ENCODE data around the gene DENND1B. TPM values are rescaled to one million over a fixed set of nuclear protein-coding genes. Genes with fewer than 3 reads are reported as not detected.
"Not testable (repeated sequence)": the region's sequence is repeated elsewhere in the genome, so short reads cannot be mapped to it uniquely, and the experiment has no call there.

Gene DENND1B
- total and polyA plus RNA-seq, 9 donors, result 3.1 to 8.9 (median 4.7) TPM

DNA sequence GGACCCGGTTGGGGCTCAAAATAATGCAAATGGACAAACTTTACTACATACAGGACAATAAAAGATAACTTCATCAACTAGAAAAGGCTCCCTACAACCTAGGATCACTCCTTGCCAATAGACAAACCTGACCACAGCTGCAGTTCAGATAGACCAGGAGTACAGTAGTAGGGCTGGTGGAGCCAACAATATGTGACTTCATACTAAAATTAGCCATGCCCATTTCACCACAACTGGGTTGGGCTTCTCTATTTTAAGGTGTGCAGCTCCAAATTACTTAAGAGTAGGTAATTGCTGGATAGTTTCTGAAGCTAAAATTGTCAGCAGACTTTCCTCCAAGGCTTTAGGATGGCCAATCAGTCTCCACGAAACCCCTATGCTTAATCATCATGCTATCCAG lies 3.9 kb downstream of the DENND1B start:
- WGBS (ENCODE audit: insufficient coverage), result no CpG with 5 or more reads among the region's 2 CpGs
- H3K9me3 ChIP-seq (replicated peaks; ENCODE audit: control insufficient read depth, low read depth, low read length), result no peaks in the 10 kb centered on the region

DNA sequence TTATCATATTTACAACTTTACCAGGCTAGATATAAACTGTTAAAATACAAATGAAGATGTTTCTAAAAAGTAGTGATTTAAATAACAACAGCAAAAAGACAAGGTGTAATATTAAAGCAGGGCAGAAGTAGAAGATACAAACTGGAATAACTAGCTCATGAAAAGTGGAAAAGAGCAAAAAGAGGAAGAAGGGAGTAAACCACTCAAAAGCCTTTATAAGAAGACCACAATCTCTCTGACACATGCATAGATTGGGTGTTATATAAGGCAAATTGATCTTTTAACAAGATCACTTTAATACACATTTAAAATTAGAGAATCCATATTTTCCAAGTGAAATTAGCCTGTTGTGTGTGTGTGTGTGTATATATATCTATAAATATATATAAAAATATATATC lies 5.0 kb downstream of the DENND1B start:
- Histone ChIP-seq H3K4me1 (ENCODE audit: control insufficient read depth, insufficient read depth, low read length) (no peaks in the 10 kb centered on the region), H3K27me3 (ENCODE audit: control insufficient read depth, insufficient read depth, low read length) (no peaks in the 10 kb centered on the region)
- no peak for DNase-seq

More for the DNA sequence above, 3.9 kb downstream of the DENND1B start:
- Histone ChIP-seq H3K4me3 (ENCODE audit: low read length) (no peak overlapping the region), H3K27ac (ENCODE audit: low read length) (no peak overlapping the region), H3K36me3 (ENCODE audit: control insufficient read depth, insufficient read depth, low read length) (no peaks in the 10 kb centered on the region), H3K4me1 (ENCODE audit: control insufficient read depth, insufficient read depth, low read length) (peaks cover 5% of the 10 kb centered on the region), H3K27me3 (ENCODE audit: control insufficient read depth, insufficient read depth, low read length) (no peaks in the 10 kb centered on the region)
- no peak for DNase-seq

DNA sequence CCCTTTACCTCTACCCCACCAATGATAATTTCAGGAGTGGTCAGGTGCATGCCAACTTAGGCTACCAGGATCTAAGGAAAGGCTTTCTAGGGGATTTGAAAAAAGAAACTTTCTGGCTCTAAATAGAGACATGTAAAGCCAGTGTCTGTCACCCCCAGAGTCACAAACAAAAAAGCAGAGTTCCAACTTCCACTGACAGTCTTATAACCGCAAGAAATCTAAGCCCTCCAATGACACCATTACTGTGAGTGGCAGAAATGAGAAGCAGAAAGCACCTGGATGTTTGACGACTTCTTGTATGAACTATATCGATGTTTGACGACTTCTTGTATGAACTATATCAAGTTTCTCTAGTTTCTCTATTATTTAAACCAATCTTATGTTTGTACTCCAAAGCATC lies 6.0 kb downstream of the DENND1B start:
- no peak for DNase-seq
- Histone ChIP-seq H3K27ac (ENCODE audit: low read length) (no peak overlapping the region), H3K36me3 (ENCODE audit: control insufficient read depth, insufficient read depth, low read length) (no peaks in the 10 kb centered on the region), H3K4me3 (ENCODE audit: low read length) (no peak overlapping the region), H3K4me1 (ENCODE audit: control insufficient read depth, insufficient read depth, low read length) (no peaks in the 10 kb centered on the region), H3K27me3 (ENCODE audit: control insufficient read depth, insufficient read depth, low read length) (no peaks in the 10 kb centered on the region), H3K9me3 (replicated peaks; ENCODE audit: control insufficient read depth, low read depth, low read length) (no peaks in the 10 kb centered on the region)
- WGBS (ENCODE audit: insufficient coverage), result no CpG with 5 or more reads among the region's 4 CpGs

More for the DNA sequence above, 5.0 kb downstream of the DENND1B start:
- H3K4me3 ChIP-seq (ENCODE audit: low read length), result no peak overlapping the region
- H3K36me3 ChIP-seq (ENCODE audit: control insufficient read depth, insufficient read depth, low read length), result no peaks in the 10 kb centered on the region
- no peaks in the 10 kb centered on the region for H3K9me3 ChIP-seq (replicated peaks; ENCODE audit: control insufficient read depth, low read depth, low read length)
- H3K27ac ChIP-seq (ENCODE audit: low read length), result no peak overlapping the region

DNA sequence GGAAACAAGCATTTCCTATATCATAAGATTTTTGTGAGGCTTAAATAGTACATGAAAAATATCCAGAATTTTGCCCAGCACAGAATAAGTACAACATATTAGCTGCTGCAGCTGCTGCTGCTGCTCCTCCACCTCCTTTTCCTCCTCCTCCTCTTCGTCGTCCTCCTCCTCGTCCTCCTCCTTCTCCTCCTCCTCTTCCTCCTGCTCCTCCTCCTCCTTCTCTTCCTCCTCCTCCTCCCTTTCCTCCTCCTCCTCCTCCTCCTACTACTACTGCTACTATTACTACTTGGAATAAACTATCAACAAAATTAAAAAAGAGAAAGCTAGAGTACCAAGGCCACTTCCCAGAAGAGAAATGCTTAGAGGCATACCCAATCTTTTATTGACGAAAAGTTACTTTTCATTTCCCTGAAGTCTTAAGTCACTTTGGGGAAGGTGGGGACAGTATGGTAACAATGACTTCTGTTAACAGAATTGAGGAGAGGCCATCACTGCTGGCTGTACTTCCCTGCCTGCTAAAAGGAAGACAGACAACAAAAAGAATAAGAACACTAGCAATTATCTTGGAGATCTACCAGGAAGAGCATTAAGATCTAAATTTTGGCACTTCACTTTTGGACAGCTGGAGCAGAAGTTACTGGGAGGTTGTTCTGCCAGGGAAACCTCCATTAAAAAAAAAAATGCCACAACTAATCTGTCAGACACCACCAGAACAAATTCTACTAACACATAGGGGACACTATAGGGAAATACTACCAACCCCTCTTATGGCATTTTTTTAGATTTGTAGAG lies 7.1 kb downstream of the DENND1B start:
- peak; percentile 25 for DNase-seq
- no peaks in the 10 kb centered on the region for H3K9me3 ChIP-seq (replicated peaks; ENCODE audit: control insufficient read depth, low read depth, low read length)
- no peak overlapping the region for H3K27ac ChIP-seq (ENCODE audit: low read length)
- no peaks in the 10 kb centered on the region for H3K27me3 ChIP-seq (ENCODE audit: control insufficient read depth, insufficient read depth, low read length)
- no peaks in the 10 kb centered on the region for H3K36me3 ChIP-seq (ENCODE audit: control insufficient read depth, insufficient read depth, low read length)
- no peaks in the 10 kb centered on the region for H3K4me1 ChIP-seq (ENCODE audit: control insufficient read depth, insufficient read depth, low read length)
- no peak overlapping the region for H3K4me3 ChIP-seq (ENCODE audit: low read length)
- WGBS (ENCODE audit: insufficient coverage), result 45% methylated on average over 3 of the region's 4 CpGs

DNA sequence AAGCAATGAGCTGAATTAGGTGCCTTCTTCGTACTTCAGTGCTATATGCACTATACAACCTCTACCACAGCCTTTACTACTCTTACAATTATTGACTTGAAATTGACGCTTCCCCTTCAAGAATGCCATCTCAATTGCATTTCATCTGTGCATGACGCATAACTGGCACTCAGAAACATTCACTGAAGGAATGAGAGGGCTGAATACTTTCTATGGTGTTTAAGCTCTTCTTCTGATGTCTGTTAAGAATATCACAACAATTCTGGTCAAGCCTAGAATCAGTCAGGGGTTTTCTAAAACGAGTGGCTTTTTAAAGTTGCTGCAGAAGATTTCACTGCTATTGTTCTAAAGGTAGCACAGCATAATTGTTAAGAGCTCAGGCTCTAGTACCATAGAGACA lies 11.5 kb downstream of the DENND1B start:
- H3K4me1 ChIP-seq (ENCODE audit: control insufficient read depth, insufficient read depth, low read length), result no peaks in the 10 kb centered on the region
- no peak overlapping the region for H3K27ac ChIP-seq (ENCODE audit: low read length)
- no peaks in the 10 kb centered on the region for H3K27me3 ChIP-seq (ENCODE audit: control insufficient read depth, insufficient read depth, low read length)
- no peaks in the 10 kb centered on the region for H3K9me3 ChIP-seq (replicated peaks; ENCODE audit: control insufficient read depth, low read depth, low read length)
- WGBS (ENCODE audit: insufficient coverage), result no CpG with 5 or more reads among the region's 4 CpGs
- no peak overlapping the region for H3K4me3 ChIP-seq (ENCODE audit: low read length)
- no peak for DNase-seq
- no peaks in the 10 kb centered on the region for H3K36me3 ChIP-seq (ENCODE audit: control insufficient read depth, insufficient read depth, low read length)

DNA sequence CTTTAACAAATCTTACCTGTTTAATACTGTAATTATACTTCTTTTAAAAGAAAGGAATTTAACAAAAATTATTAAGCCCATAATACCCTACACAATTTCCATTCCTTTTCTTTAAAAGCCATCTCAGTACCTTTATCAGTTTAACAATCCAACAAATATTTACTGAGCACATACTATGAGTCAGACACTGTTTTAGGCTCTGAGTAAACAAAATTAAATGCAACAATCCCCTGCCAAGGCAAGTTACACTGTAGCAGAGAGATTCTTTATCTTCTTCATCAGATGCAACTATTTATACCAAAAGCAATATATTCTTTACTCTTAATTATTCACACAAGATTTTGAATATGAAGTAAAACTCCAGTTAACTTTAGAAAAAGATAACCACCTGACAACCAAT lies 12.0 kb downstream of the DENND1B start:
- H3K27me3 ChIP-seq (ENCODE audit: control insufficient read depth, insufficient read depth, low read length), result no peaks in the 10 kb centered on the region
- H3K27ac ChIP-seq (ENCODE audit: low read length), result no peak overlapping the region
- no peaks in the 10 kb centered on the region for H3K36me3 ChIP-seq (ENCODE audit: control insufficient read depth, insufficient read depth, low read length)
- no peak overlapping the region for H3K4me3 ChIP-seq (ENCODE audit: low read length)
- no peaks in the 10 kb centered on the region for H3K9me3 ChIP-seq (replicated peaks; ENCODE audit: control insufficient read depth, low read depth, low read length)
- no peak for DNase-seq
- H3K4me1 ChIP-seq (ENCODE audit: control insufficient read depth, insufficient read depth, low read length), result no peaks in the 10 kb centered on the region

DNA sequence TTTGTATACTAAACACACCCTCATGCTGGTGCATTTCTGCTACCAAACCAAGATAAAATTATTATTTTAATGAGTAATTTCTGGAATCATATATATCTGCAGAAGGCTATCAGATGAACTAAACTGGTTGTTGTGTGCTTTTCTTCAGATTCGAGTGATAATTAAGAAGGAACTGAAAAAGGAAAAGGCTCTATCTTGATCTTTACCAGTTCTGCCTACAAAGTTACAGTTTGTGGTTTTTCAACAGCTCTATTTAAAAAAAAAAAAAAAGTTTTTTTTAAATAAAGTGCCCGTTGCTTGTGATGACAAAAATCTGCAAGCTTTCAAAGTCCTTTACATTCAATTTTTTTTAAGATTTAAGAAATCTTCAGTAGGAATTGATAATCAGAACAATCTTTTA lies 13.6 kb downstream of the DENND1B start:
- no CpG with 5 or more reads among the region's 2 CpGs for WGBS (ENCODE audit: insufficient coverage)
- Histone ChIP-seq H3K36me3 (ENCODE audit: control insufficient read depth, insufficient read depth, low read length) (no peaks in the 10 kb centered on the region), H3K27ac (ENCODE audit: low read length) (no peak overlapping the region), H3K4me1 (ENCODE audit: control insufficient read depth, insufficient read depth, low read length) (no peaks in the 10 kb centered on the region), H3K9me3 (replicated peaks; ENCODE audit: control insufficient read depth, low read depth, low read length) (no peaks in the 10 kb centered on the region), H3K4me3 (ENCODE audit: low read length) (no peak overlapping the region), H3K27me3 (ENCODE audit: control insufficient read depth, insufficient read depth, low read length) (no peaks in the 10 kb centered on the region)
- DNase-seq, result no peak

DNA sequence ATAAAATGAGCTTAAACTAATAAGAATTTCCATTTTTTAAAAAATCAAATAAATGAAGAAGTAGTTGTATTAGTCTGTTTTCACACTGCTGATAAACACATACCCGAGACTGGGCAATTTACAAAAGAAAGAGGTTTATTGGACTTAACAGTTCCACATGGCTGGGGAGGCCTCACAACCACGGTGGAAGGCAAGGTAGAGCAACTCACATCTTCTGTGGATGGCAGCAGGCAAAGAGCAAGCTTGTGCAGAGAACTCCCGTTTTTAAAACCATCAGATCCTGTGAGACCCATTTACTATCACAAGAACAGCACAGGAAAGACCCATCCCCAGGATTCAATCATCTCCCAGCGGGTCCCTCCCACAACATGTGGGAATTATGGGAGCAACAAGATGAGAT lies 19.7 kb downstream of the DENND1B start:
- not testable (repeated sequence) for DNase-seq; H3K27ac ChIP-seq (ENCODE audit: low read length); H3K4me3 ChIP-seq (ENCODE audit: low read length); H3K36me3 ChIP-seq (ENCODE audit: control insufficient read depth, insufficient read depth, low read length); H3K9me3 ChIP-seq (replicated peaks; ENCODE audit: control insufficient read depth, low read depth, low read length); H3K27me3 ChIP-seq (ENCODE audit: control insufficient read depth, insufficient read depth, low read length); H3K4me1 ChIP-seq (ENCODE audit: control insufficient read depth, insufficient read depth, low read length)
- 80% methylated on average over 1 of the region's 4 CpGs for WGBS (ENCODE audit: insufficient coverage)

DNA sequence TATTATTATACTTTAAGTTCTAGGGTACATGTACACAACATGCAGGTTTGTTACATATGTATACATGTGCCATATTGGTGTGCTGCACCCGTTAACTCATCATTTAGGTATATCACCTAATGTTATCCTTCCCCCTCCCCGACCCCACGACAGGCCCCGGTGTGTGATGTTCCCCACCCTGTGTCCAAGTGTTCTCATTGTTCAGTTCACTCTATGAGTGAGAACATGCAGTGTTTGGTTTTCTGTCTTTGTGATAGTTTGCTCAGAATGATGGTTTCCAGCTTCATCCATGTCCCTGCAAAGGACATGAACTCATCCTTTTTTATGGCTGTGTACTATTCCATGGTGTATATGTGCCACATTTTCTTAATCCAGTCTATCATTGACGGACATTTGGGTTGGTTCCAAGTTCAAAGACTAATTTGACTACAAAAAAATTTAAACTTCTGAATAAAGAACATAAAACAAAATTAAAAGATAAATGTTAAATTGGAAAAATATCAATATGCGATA lies 22.6 kb downstream of the DENND1B start:
- not testable (repeated sequence) for H3K4me1 ChIP-seq (ENCODE audit: control insufficient read depth, insufficient read depth, low read length); H3K9me3 ChIP-seq (replicated peaks; ENCODE audit: control insufficient read depth, low read depth, low read length); DNase-seq; H3K27ac ChIP-seq (ENCODE audit: low read length); H3K36me3 ChIP-seq (ENCODE audit: control insufficient read depth, insufficient read depth, low read length); H3K27me3 ChIP-seq (ENCODE audit: control insufficient read depth, insufficient read depth, low read length); H3K4me3 ChIP-seq (ENCODE audit: low read length)
- WGBS (ENCODE audit: insufficient coverage), result no CpG with 5 or more reads among the region's 6 CpGs

DNA sequence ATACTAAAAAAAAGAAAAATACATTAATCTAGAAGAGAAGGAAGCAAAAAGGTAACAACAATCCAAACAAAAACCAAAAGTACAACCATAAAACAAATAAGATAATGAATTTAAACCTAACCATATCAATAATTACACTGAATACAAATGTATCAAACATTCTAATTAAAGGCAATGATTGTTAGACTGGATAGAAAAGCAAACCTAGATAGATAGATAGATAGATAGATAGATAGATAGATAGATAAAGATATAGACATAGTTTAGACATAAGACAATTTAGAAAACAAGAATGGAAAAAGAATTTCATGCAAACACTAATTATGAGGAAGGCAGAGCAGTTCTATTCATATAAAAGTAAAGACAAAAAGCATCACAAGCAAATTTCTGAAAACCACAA lies 24.9 kb downstream of the DENND1B start:
- Histone ChIP-seq H3K27me3 (ENCODE audit: control insufficient read depth, insufficient read depth, low read length) (no peaks in the 10 kb centered on the region), H3K27ac (ENCODE audit: low read length) (no peak overlapping the region), H3K9me3 (replicated peaks; ENCODE audit: control insufficient read depth, low read depth, low read length) (no peaks in the 10 kb centered on the region), H3K4me1 (ENCODE audit: control insufficient read depth, insufficient read depth, low read length) (no peaks in the 10 kb centered on the region), H3K36me3 (ENCODE audit: control insufficient read depth, insufficient read depth, low read length) (no peaks in the 10 kb centered on the region), H3K4me3 (ENCODE audit: low read length) (no peak overlapping the region)
- DNase-seq, result no peak

DNA sequence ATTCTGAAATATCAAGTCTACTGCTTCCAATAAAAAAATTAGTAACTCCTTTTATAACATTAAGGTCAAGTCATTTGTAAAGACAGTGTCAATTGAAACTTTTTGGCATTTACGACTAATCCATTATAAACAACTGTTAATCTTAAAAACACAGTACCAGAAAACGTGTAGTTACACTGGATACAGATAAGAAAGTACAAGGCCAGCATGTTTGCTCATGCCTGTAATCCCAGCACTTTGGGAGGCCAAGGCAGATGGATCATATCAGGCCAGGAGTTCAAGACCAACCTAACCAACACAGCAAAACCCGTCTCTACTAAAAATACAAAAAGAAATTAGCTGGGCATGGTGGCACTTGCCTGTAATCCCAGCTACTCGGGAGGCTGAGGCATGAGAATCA lies 29.4 kb downstream of the DENND1B start:
- H3K4me3 ChIP-seq (ENCODE audit: low read length), result no peak overlapping the region
- H3K27me3 ChIP-seq (ENCODE audit: control insufficient read depth, insufficient read depth, low read length), result no peaks in the 10 kb centered on the region
- H3K9me3 ChIP-seq (replicated peaks; ENCODE audit: control insufficient read depth, low read depth, low read length), result no peaks in the 10 kb centered on the region
- no peak overlapping the region for H3K27ac ChIP-seq (ENCODE audit: low read length)
- DNase-seq, result no peak
- no peaks in the 10 kb centered on the region for H3K4me1 ChIP-seq (ENCODE audit: control insufficient read depth, insufficient read depth, low read length)
- H3K36me3 ChIP-seq (ENCODE audit: control insufficient read depth, insufficient read depth, low read length), result no peaks in the 10 kb centered on the region
- WGBS (ENCODE audit: insufficient coverage), result 55% methylated on average over 2 of the region's 4 CpGs
